Endodermal cell (in vitro differentiated cells): ENCODE measurements around the gene PLEKHG4. TPM values are rescaled to one million over a fixed set of nuclear protein-coding genes. Genes with fewer than 3 reads are reported as not detected.
A peak's percentile ranks its signal among the peaks of the same experiment; 100 is the strongest.

Source experiments
- DNase-seq: peaks from one replicate; pipeline ENCODE4 v3.0.0-alpha.2; 2017
- H3K27ac ChIP-seq: 2 replicates; pipeline ENCODE4 v1.5.1; 2013; ENCODE audit warnings: mild to moderate bottlenecking, low read depth, low read length, moderate library complexity
- H3K27me3 ChIP-seq: 2 replicates; pipeline ENCODE4 v1.6.1; 2013; ENCODE audit warnings: mild to moderate bottlenecking, low read length, moderate library complexity; ENCODE audit not compliant: insufficient read depth, control insufficient read depth, poor library complexity, severe bottlenecking
- H3K36me3 ChIP-seq: 2 replicates; pipeline ENCODE4 v1.7.0; 2013; ENCODE audit warnings: mild to moderate bottlenecking, low read length, moderate library complexity; ENCODE audit not compliant: control insufficient read depth, insufficient read depth
- H3K4me1 ChIP-seq: one replicate; pipeline ENCODE4 v1.7.0; 2013; ENCODE audit warnings: low read length; ENCODE audit not compliant: control insufficient read depth, insufficient read depth
- H3K4me3 ChIP-seq: 2 replicates; pipeline ENCODE4 v1.5.1; 2013; ENCODE audit warnings: mild to moderate bottlenecking, low read length, moderate library complexity
- H3K9ac ChIP-seq: 2 replicates; pipeline ENCODE4 v1.6.1; 2013; ENCODE audit warnings: mild to moderate bottlenecking, low read length, moderate library complexity; ENCODE audit not compliant: poor library complexity, severe bottlenecking; ENCODE audit errors: extremely low read depth
- H3K9me3 ChIP-seq: 2 replicates; pipeline ENCODE4 v1.6.1; 2013; ENCODE audit warnings: mild to moderate bottlenecking, low read length, moderate library complexity; ENCODE audit not compliant: control insufficient read depth
- H3K27ac Mint-ChIP-seq: 2 replicates; pipeline ENCODE4 v1.8.0; 2020; ENCODE audit warnings: mixed read lengths
- H3K27me3 Mint-ChIP-seq: 2 replicates; pipeline ENCODE4 v1.8.0; 2021; ENCODE audit warnings: mild to moderate bottlenecking, mixed read lengths; ENCODE audit not compliant: insufficient read depth
- H3K36me3 Mint-ChIP-seq: 2 replicates; pipeline ENCODE4 v1.8.0; 2020; ENCODE audit warnings: low read depth, mixed read lengths
- H3K4me1 Mint-ChIP-seq: 2 replicates; pipeline ENCODE4 v1.8.0; 2020; ENCODE audit warnings: mixed read lengths
- H3K4me3 Mint-ChIP-seq: 2 replicates; pipeline ENCODE4 v1.8.0; 2020; ENCODE audit warnings: mild to moderate bottlenecking, moderate library complexity, mixed read lengths
- H3K9me3 Mint-ChIP-seq: 2 replicates; pipeline ENCODE4 v1.8.0; 2020; ENCODE audit warnings: mild to moderate bottlenecking, mixed read lengths
- CTCF ChIP-seq: fragments of 200-600 bp; sonication (generic); conservative IDR thresholded peaks from 2 replicates; pipeline ENCODE4 v1.5.0; 2021; ENCODE audit warnings: antibody characterized with exemption, mild to moderate bottlenecking
- WGBS, 2 experiments: methylation state at CpG; one replicate each; pipeline versions ENCODE4 v1.1.5 to v1.1.7; 2013; ENCODE audit warnings: missing lambda C conversion rate in 2 of 2, mixed read lengths in 1 of 2; ENCODE audit not compliant: insufficient coverage in 1 of 2, insufficient read length in 1 of 2; 5-methylcytosine and 5-hydroxymethylcytosine counted together
- total RNA-seq, 2 donors: library from RNA; stranded (reverse); fragmentation: NEBNext Ultra II Directional in 1 of 2; extraction: Animal tissue kit (Norgen Biotek cat#: 25700) in 1 of 2; gene quantifications; 2 replicates in 1 of 2; 3 replicates in 1 of 2; pipeline ENCODE4 v1.2.1, GENCODE V29; 2021

Gene PLEKHG4
- total RNA-seq, 2 donors from 2014 or later, result 10.5 to 12.4 TPM

DNA sequence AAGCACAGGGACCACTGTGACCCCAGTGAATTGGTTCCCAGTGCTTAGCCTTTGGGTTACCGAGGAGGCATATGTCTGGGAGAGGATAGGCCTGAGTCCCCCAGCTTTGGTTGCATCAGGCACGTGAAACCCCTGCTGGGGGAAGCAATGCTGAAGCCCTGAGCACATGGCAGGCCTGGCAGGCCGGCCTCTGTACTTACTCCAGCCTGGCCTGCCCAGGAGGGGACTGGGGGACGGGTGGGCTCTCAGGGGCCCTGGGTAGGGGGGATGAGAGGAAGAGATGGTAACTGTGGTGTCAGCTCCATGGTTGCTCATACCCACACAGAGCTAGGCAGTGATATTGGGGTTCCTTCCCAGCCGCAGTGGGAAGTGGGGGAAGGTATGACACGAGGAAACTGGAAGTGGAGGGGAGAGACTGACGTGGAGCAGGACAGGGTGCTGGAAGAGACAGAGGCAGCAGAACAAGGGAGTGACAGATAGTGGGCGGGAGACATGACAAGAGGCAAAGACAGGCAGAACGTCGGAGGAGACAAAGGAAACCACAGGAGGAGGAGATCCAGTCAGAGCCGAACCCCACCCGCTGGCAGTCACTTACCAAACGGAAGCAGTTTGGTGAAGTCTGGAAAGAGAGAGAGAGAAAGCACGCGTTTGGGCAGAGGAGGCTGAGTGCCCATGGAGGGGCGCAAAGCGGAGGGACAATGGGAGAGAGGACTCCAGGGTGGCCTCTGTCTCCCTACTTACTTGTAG lies 43.3 kb upstream of the PLEKHG4 start:
- Histone ChIP-seq H3K27me3 (no peaks in the 10 kb centered on the region), H3K27ac (no peak overlapping the region), H3K9ac (no peak overlapping the region), H3K4me3 (no peak overlapping the region), H3K9me3 (no peaks in the 10 kb centered on the region), H3K36me3 (peaks cover 90% of the 10 kb centered on the region), H3K4me1 (no peaks in the 10 kb centered on the region)
- H3K9me3 Mint-ChIP-seq, result no peaks in the 10 kb centered on the region
- no peak overlapping the region for H3K4me3 Mint-ChIP-seq
- peaks cover 64% of the 10 kb centered on the region for H3K36me3 Mint-ChIP-seq
- no peaks in the 10 kb centered on the region for H3K4me1 Mint-ChIP-seq
- 78 to 92% methylated on average over 11 to 17 of the region's 17 CpGs for WGBS, 2 experiments
- DNase-seq, result peak; percentile 33
- H3K27me3 Mint-ChIP-seq, result no peaks in the 10 kb centered on the region
- no peak for TF ChIP-seq CTCF
- peak overlapping the region; percentile 32 for H3K27ac Mint-ChIP-seq

- TF ChIP-seq CTCF, result no peak
- no peak overlapping the region for H3K27ac Mint-ChIP-seq
- H3K4me1 Mint-ChIP-seq, result peaks cover 6% of the 10 kb centered on the region
- Histone ChIP-seq H3K36me3 (peaks cover 89% of the 10 kb centered on the region), H3K9me3 (no peaks in the 10 kb centered on the region), H3K4me3 (no peak overlapping the region), H3K9ac (no peak overlapping the region), H3K4me1 (peaks cover 3% of the 10 kb centered on the region), H3K27me3 (no peaks in the 10 kb centered on the region), H3K27ac (no peak overlapping the region)
- H3K36me3 Mint-ChIP-seq, result peaks cover 56% of the 10 kb centered on the region
- H3K4me3 Mint-ChIP-seq, result no peak overlapping the region
- peak; percentile 98 for DNase-seq
- H3K9me3 Mint-ChIP-seq, result no peaks in the 10 kb centered on the region
- 88 to 97% methylated on average over 36 to 46 of the region's 50 CpGs for WGBS, 2 experiments
- no peaks in the 10 kb centered on the region for H3K27me3 Mint-ChIP-seq
Observed at GRCh38 chr16:67236563-67237395, 42.6 kb upstream of the PLEKHG4 start.

GRCh38 chr16:67237396-67238277 lies 41.7 kb upstream of the PLEKHG4 start:
- Mint-ChIP-seq H3K27ac (no peak overlapping the region), H3K4me1 (peaks cover 8% of the 10 kb centered on the region), H3K36me3 (peaks cover 51% of the 10 kb centered on the region), H3K27me3 (no peaks in the 10 kb centered on the region), H3K4me3 (no peak overlapping the region), H3K9me3 (no peaks in the 10 kb centered on the region)
- Histone ChIP-seq H3K9ac (no peak overlapping the region), H3K4me1 (peaks cover 8% of the 10 kb centered on the region), H3K27ac (no peak overlapping the region), H3K9me3 (no peaks in the 10 kb centered on the region), H3K27me3 (no peaks in the 10 kb centered on the region), H3K4me3 (no peak overlapping the region), H3K36me3 (peaks cover 90% of the 10 kb centered on the region)
- DNase-seq, result no peak
- WGBS, 2 experiments, result 88 to 95% methylated on average over 5 to 16 of the region's 16 CpGs
- no peak for TF ChIP-seq CTCF
